Choroid plexus epithelial cell (primary cell): ENCODE measurements around the gene APC2.

Source experiments
- DNase-seq: peaks from one replicate; pipeline ENCODE4 v3.0.0-alpha.2; 2010; ENCODE audit warnings: low read depth
- H3K4me3 ChIP-seq: 2 replicates; pipeline ENCODE4 v1.5.1; 2011; ENCODE audit warnings: low read depth, mild to moderate bottlenecking, control low read depth, low read length, moderate library complexity
- TF ChIP-seq, protein P1 (sequence below): conservative IDR thresholded peaks from 2 replicates; pipeline ENCODE4 v1.5.1; 2011; ENCODE audit warnings: low read depth, mild to moderate bottlenecking, control low read depth, inconsistent platforms, low read length, moderate library complexity

The APC2 gene

DNA sequence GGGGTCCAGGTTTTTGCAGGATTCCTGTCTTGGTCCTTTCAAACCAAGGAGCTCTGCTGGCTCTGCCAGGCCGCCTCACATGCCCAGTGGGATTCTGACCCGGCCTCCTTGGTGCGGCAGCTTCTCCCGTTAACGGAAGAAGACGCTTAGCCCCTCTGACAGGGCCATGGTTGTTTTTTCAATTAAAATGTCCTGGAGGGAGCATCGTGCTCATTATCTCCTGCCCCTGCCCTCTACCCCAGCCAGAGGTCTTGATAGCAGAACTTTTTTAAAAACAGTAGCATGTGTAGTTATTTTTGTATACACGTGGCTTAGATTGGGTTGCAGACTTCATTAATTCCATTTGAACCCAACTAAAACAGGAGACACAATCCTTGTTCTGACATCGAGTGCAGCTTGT is 23.2 kb upstream of the APC2 start:
- DNase-seq = no peak
- no peak overlapping the region for H3K4me3 ChIP-seq
- TF ChIP-seq, protein P1, sequence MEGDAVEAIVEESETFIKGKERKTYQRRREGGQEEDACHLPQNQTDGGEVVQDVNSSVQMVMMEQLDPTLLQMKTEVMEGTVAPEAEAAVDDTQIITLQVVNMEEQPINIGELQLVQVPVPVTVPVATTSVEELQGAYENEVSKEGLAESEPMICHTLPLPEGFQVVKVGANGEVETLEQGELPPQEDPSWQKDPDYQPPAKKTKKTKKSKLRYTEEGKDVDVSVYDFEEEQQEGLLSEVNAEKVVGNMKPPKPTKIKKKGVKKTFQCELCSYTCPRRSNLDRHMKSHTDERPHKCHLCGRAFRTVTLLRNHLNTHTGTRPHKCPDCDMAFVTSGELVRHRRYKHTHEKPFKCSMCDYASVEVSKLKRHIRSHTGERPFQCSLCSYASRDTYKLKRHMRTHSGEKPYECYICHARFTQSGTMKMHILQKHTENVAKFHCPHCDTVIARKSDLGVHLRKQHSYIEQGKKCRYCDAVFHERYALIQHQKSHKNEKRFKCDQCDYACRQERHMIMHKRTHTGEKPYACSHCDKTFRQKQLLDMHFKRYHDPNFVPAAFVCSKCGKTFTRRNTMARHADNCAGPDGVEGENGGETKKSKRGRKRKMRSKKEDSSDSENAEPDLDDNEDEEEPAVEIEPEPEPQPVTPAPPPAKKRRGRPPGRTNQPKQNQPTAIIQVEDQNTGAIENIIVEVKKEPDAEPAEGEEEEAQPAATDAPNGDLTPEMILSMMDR = no peak

DNA sequence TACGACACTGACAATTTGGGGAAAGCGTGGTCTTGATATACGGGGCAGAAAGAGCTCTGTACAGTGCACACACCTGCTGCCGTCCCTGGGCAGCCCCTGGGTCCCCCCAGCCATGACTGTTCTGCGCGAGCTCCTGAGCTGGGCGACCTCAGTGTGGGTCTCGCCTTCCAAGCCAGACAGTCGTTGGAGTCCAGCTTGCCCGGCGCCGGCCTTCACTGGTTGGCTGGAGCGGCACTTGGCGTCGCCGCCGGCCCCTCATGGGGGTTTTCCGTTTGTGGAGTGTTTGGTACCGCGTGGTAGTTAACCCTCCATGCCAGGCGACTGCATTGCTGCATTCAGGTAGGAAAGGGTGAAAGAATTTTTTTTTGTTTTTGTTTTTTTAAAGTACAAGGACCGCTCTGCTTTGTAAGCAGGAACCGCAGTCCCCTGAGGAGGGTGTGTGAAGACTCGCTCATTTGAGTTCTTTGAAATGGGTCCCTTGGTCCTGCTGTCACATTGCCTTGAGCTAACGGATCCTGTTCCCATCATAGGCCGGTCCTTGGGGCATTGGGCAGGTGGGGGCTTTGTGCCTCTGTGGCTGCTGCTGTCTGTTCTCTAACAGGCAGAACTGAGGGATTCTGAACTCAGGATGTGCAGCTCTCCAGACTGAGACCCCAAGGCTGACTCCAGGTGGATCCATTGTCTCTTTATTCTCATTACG is 22.6 kb upstream of the APC2 start:
- no peak overlapping the region for H3K4me3 ChIP-seq
- TF ChIP-seq, protein P1 = no peak
- DNase-seq = no peak

DNA sequence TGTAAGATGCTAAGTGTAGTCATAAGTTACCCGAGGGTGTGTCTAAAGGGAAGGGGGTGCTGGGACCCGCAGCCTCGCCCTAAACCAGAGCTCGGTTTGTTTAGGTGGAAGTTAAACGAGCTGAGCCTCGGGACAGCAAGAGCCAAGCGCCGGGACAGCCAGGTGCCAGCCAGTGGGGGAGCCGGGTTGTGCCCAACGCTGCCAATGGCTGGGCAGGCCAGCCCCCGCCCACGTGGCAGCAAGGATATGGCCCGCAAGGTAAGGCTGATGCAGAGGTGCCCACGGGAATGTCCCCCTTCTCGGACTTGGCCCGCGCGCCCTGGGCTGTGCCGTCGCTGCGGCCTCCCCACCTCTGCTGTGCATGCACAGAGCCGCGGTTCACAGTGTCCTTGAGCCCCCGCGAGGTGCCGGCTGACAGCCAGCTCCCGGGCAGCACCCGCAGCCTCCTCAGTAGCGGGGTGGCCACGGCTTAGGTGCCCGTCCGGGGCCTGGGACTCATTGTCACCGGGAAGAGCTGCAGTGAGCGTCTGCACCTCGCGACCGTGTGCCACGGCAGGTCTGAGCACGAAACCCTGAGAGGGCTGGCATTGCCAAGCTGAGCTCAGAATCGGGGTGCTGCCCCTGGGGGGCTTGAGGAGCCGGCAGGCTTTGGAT is 21.1 kb upstream of the APC2 start:
- TF ChIP-seq, protein P1 = no peak
- H3K4me3 ChIP-seq = no peak overlapping the region
- DNase-seq = no peak

DNA sequence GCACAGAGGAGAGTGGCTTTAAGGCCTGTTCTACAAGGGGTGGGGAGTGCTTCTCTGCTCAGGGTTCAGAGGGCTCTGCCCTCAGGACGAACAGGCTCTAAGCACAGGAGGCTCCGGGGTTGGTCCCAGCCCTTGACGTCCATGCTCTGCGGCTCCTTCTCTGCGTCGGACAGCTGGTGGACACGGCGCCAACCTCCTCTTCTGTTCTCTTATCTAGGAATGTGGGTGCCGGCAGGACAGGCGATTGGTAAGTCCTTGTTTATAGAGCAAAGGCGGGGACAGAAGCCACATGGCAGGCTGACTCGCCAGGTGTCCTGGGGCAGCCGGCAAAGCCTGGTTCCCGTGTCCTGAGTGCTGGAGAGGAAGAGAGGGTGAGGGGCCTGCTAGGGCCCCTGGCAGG is 20.2 kb upstream of the APC2 start:
- DNase-seq = no peak

DNA sequence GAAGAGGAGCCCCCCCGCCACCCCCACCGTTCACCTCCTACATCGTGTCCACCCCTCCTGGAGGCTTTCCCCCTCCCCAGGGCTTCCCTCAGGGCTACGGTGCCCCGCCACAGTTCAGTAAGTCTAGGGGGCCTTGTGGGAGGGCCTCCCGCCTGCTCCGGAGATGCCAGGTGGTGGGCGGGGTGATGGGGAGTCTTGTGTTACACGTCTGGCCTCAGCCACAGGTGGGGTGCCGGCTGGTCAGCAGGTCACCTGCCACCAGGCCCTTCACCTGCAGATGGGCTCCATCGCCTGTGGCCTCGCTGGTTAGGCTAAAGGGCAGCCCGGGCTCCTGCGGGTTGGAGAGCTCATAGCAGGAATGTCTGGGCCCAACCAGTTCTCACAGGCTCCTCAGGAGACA is 19.7 kb upstream of the APC2 start:
- no peak for DNase-seq
- no peak overlapping the region for H3K4me3 ChIP-seq
- TF ChIP-seq, protein P1 = no peak

More for the DNA sequence above, 20.2 kb upstream of the APC2 start:
- no peak overlapping the region for H3K4me3 ChIP-seq
- TF ChIP-seq, protein P1 = no peak

DNA sequence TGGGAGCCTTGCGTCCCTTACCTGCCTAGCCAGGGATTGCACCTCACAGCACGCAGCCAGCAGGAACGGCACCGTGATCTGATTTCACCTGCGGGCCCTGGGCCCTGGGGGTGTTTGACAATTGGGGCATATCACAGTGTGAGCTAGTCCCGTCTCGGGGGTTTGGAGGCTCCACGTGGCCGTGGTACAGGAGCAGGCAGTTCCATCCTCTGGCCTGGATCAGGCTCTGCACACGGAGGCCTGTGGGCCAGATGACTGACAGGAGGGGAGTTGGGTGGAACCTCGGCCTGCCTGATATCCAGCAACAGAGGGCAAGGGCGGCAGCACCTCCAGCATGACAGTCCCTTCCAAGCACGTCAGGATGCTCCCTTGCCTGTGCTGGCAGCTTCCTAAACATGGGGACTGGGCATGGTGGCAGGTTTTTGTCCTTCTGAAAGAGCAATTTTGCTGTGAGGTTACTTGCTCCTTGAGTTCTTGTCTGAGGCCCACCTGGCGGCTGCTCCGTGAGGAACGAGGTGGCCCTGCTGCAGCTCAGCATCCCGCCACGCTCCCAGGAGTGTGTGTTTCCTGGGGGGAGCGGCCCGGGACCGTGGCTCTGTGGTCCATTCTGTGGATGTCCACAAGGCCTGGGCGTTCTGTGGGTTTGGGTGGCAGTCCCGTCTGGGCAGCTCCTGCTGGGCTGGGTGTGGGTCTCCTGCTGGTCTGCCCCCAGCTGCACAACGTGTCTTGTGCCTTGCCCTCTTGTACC is 18.0 kb upstream of the APC2 start:
- TF ChIP-seq, protein P1 = no peak
- no peak for DNase-seq

More for the DNA sequence above, 18.0 kb upstream of the APC2 start:
- no peak overlapping the region for H3K4me3 ChIP-seq
